ENCODE measurements around the gene MYL9. TPM values are rescaled to one million over a fixed set of nuclear protein-coding genes. Genes with fewer than 3 reads are reported as not detected.
"Not testable (repeated sequence)": the region's sequence is repeated elsewhere in the genome, so short reads cannot be mapped to it uniquely, and the experiment has no call there.

Gene MYL9
- total and polyA plus RNA-seq, 8 donors = 9.9 to 122 (median 31.7) TPM

DNA sequence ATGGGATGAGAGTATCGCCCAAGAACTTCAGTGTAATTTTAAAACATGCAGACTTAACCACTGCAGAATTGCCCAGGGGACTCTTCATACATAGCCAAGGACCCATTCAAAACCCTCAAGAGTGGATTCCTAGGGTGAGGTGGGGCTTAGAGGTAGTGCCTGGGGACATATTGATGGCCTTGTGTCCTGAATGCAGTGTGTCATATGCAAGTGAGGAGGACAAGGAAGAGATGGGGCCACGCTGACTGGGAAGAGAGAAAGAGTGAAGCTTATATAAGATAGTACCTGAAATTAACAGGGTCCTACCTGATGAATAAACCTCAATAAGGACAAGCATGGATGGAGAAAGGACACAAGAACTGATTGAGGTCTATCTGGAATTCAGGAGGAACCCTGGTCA, 13.9 kb downstream of the MYL9 start:
- TF ChIP-seq, protein P1, sequence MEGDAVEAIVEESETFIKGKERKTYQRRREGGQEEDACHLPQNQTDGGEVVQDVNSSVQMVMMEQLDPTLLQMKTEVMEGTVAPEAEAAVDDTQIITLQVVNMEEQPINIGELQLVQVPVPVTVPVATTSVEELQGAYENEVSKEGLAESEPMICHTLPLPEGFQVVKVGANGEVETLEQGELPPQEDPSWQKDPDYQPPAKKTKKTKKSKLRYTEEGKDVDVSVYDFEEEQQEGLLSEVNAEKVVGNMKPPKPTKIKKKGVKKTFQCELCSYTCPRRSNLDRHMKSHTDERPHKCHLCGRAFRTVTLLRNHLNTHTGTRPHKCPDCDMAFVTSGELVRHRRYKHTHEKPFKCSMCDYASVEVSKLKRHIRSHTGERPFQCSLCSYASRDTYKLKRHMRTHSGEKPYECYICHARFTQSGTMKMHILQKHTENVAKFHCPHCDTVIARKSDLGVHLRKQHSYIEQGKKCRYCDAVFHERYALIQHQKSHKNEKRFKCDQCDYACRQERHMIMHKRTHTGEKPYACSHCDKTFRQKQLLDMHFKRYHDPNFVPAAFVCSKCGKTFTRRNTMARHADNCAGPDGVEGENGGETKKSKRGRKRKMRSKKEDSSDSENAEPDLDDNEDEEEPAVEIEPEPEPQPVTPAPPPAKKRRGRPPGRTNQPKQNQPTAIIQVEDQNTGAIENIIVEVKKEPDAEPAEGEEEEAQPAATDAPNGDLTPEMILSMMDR (IDR thresholded peaks at IDR 0.05) = no peak
- no peak for DNase-seq
- Histone ChIP-seq H3K4me1 (no peaks in the 10 kb centered on the region), H3K27me3 (no peaks in the 10 kb centered on the region), H3K4me3 (no peak overlapping the region), H3K36me3 (no peaks in the 10 kb centered on the region), H3K9me3 (no peaks in the 10 kb centered on the region), H3K27ac (no peak overlapping the region)
- FAIRE-seq = no peak
- WGBS, 2 donors = 91 to 96% methylated on average over 2 of the region's 2 CpGs
- ATAC-seq = no peak
- intact Hi-C loops (cut with DNase I) = no loop called here

DNA sequence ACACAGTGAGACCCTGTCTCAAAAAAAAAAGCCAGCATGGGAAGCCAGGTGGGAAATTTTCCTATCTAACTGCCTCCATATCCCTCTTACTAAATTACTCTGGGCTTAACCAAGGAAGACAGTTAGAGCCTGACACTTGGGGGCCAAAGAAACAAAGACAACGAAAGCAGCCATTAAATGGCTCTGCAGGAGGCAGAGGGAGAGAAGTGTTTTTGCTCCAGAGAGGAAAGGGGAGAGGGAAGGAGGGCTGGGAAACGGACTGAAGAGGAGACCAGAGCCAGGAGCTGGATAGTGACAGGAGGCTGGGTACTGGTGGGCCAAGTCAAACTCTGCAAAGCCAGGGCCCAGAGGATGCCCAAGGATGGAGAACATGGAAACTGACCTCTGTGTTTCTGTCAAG, 21.4 kb downstream of the MYL9 start:
- no peaks in the 10 kb centered on the region for H3K9me3 ChIP-seq
- DNase-seq (no peak), ATAC-seq (no peak), FAIRE-seq (no peak)
- H3K4me1 ChIP-seq = no peaks in the 10 kb centered on the region
- H3K36me3 ChIP-seq = no peaks in the 10 kb centered on the region
- intact Hi-C loops (cut with DNase I) = no loop called here
- no peak overlapping the region for H3K4me3 ChIP-seq
- no peak overlapping the region for H3K27ac ChIP-seq
- TF ChIP-seq, protein P1 (IDR thresholded peaks at IDR 0.05) = no peak
- H3K27me3 ChIP-seq = no peaks in the 10 kb centered on the region
- 69 to 72% methylated on average over 2 of the region's 2 CpGs for WGBS, 2 donors

DNA sequence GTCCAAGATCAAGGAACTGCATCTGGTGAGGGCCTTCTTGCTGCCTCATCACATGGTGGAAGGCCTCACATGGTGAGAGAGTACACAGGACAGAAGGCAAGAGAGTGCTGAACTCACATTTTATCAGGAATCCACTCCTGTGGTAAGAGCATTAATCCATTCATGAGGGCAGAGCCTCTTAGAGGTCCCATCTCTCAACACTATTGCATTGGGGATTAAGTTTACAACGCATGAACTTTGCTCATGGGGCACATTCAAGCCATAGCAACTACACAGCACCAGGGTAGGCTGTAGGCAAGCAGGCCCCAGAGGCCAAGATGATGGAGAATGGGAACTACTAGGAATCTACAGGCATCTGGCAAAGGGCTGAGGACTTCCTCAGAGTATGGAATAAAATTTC, 22.1 kb downstream of the MYL9 start:
- no peak overlapping the region for H3K4me3 ChIP-seq
- DNase-seq (no peak), ATAC-seq (no peak), FAIRE-seq (no peak)
- TF ChIP-seq, protein P1 (IDR thresholded peaks at IDR 0.05) = no peak
- intact Hi-C loops (cut with DNase I) = no loop called here
- no peak overlapping the region for H3K27ac ChIP-seq
- H3K36me3 ChIP-seq = no peaks in the 10 kb centered on the region
- no peaks in the 10 kb centered on the region for H3K9me3 ChIP-seq
- no peaks in the 10 kb centered on the region for H3K27me3 ChIP-seq
- WGBS, 2 donors = 62 to 83% methylated on average over 1 of the region's 1 CpG
- H3K4me1 ChIP-seq = no peaks in the 10 kb centered on the region

DNA sequence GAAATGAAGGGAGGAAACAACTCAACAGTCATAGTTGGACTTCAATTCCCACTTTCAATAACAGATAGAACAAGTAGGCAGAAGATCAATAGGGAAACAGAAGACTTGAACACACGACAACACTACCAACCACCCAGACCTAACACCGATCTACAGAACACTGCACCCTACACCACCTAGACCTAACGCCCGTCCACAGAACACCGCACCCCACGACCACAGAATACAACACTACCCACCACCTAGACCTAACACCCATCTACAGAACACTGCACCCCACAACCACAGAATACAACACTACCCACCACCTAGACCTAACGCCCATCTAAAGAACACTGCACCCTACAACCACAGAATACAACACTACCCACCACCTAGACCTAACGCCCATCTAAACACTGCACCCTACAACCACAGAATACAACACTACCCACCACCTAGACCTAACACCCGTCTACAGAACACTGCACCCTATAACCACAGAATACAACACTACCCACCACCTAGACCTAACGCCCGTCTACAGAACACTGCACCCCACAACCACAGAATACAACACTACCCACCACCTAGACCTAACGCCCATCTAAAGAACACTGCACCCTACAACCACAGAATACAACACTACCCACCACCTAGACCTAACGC, 22.9 kb downstream of the MYL9 start:
- WGBS, 2 donors = 88 to 93% methylated on average over 13 of the region's 13 CpGs
- H3K4me1 ChIP-seq; FAIRE-seq; DNase-seq; H3K27me3 ChIP-seq; intact Hi-C loops (cut with DNase I); H3K27ac ChIP-seq; H3K9me3 ChIP-seq; H3K4me3 ChIP-seq; H3K36me3 ChIP-seq; ATAC-seq: not testable (repeated sequence)

DNA sequence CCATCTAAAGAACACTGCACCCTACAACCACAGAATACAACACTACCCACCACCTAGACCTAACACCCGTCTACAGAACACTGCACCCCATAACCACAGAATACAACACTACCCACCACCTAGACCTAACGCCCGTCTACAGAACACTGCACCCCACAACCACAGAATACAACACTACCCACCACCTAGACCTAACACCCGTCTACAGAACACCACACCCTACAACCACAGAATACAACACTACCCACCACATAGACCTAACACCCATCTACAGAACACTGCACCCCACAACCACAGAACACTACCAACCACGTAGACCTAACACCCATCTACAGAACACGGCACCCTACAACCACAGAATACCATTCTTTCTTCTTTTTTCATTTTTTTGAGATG, 23.4 kb downstream of the MYL9 start:
- intact Hi-C loops (cut with DNase I); DNase-seq; H3K9me3 ChIP-seq; H3K27me3 ChIP-seq; H3K4me1 ChIP-seq; FAIRE-seq; H3K27ac ChIP-seq; H3K4me3 ChIP-seq; ATAC-seq; H3K36me3 ChIP-seq: not testable (repeated sequence)
- 86 to 94% methylated on average over 6 of the region's 6 CpGs for WGBS, 2 donors

DNA sequence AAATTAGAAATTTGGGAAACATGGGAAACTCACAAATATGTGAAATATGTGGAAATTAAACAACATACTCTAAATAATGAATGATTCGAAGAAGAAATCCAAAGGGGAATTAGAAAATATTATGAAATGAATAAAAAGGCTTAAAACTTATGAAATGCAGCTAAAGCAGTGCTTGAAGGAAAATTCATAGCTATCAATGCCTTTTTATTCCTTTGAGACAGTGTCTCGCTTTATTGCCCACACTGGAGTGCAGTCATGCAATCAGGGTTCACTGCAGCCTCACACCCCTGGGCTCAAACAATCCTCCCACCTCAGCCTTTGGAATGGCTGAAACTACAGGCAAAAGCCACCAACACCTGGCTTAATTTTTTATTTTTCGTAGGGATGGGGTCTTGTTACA, 24.2 kb downstream of the MYL9 start:
- Histone ChIP-seq H3K4me3 (no peak overlapping the region), H3K27me3 (no peaks in the 10 kb centered on the region), H3K9me3 (no peaks in the 10 kb centered on the region), H3K36me3 (no peaks in the 10 kb centered on the region), H3K4me1 (no peaks in the 10 kb centered on the region), H3K27ac (no peak overlapping the region)
- no peak for FAIRE-seq
- intact Hi-C loops (cut with DNase I) = no loop called here
- TF ChIP-seq, protein P1 (IDR thresholded peaks at IDR 0.05) = no peak
- no peak for DNase-seq
- 90 to 93% methylated on average over 3 of the region's 3 CpGs for WGBS, 2 donors
- ATAC-seq = no peak
